ENCODE results near the gene TIGD2.
"Not testable (repeated sequence)": the region's sequence is repeated elsewhere in the genome, so short reads cannot be mapped to it uniquely, and the experiment has no call there.

The TIGD2 gene

DNA sequence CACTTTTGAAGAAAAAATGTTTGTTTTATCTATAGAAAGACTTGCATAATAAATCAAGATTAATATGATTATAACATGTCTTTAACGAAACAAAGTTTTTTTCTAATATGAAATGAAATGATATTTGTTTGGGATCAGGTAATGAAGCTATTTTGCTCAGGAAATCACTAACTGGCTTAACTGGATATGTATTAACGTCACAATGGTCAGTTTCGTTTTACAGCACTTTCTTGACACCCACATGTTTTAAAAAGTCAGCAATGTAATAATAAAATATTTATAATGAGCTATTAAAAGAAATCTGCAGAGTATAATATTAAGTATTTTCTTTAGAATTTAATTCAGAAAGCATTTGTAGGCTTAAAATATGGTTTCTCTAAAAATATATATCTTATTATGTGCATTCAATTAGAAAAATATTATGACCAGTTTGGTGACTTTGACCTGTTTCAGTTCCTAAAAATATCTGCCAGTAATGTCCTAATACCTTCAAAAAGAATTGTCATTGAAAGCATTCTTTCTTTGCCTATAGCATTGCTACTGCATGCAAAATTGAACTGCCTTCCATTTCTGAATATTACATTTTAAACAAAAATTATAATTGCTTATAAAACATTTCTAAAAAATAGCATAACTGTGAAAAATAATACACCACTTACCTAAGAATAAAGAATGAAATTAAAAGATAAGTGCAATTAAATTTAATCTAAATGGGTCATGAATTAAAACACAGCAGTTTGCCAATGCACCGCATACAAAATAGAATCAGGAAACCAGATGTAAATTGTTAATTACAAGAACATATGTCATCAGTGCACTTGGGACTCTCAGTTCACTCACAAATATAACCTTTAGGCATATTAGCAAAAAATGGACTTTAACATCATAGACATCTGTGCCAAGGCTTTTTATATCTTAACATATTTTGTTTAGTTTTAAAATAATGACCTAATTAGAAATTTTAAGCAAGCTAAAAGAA, 31.6 kb downstream of the TIGD2 start:
- ATAC-seq: no peak
- TF ChIP-seq, protein P1, sequence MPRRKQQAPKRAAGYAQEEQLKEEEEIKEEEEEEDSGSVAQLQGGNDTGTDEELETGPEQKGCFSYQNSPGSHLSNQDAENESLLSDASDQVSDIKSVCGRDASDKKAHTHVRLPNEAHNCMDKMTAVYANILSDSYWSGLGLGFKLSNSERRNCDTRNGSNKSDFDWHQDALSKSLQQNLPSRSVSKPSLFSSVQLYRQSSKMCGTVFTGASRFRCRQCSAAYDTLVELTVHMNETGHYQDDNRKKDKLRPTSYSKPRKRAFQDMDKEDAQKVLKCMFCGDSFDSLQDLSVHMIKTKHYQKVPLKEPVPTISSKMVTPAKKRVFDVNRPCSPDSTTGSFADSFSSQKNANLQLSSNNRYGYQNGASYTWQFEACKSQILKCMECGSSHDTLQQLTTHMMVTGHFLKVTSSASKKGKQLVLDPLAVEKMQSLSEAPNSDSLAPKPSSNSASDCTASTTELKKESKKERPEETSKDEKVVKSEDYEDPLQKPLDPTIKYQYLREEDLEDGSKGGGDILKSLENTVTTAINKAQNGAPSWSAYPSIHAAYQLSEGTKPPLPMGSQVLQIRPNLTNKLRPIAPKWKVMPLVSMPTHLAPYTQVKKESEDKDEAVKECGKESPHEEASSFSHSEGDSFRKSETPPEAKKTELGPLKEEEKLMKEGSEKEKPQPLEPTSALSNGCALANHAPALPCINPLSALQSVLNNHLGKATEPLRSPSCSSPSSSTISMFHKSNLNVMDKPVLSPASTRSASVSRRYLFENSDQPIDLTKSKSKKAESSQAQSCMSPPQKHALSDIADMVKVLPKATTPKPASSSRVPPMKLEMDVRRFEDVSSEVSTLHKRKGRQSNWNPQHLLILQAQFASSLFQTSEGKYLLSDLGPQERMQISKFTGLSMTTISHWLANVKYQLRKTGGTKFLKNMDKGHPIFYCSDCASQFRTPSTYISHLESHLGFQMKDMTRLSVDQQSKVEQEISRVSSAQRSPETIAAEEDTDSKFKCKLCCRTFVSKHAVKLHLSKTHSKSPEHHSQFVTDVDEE (CRISPR knock-in tag; IDR thresholded peaks at IDR 0.05): no peak
- peak; percentile 51; the same call in 1 of the 2 replicates for TF ChIP-seq TCF4 (CRISPR knock-in tag; IDR thresholded peaks at IDR 0.05; ENCODE audit: borderline replicate concordance)

DNA sequence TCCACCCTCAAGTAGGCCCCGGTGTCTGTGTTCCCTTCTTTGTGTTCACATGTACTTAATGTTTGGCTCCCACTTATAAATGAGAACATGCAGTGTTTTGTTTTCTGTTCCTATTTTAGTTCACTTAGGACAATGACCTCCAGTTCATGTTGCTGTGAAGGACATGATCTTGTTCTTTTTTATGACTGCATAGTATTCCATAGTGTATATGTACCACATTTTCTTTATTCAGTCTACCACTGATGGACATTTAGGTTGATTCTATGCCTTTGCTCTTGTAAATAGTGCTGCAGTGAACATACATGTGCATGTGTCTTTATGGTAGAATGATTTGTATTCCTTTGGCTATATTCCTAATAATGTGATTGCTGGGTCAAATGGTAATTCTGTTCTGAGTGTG, 33.3 kb downstream of the TIGD2 start:
- 0 out of 2 replicates have a peak, but pooled peaks have one; percentile 14 for TF ChIP-seq ZNF8 (CRISPR knock-in tag; IDR thresholded peaks at IDR 0.05)
- ATAC-seq: not testable (repeated sequence)

- no peak for ATAC-seq
- TF ChIP-seq PPARA (CRISPR knock-in tag; IDR thresholded peaks at IDR 0.05; ENCODE audit: borderline replicate concordance) (no peak), ZNF70 (CRISPR knock-in tag; IDR thresholded peaks at IDR 0.05) (no peak), CSRNP3 (CRISPR knock-in tag; IDR thresholded peaks at IDR 0.05) (no peak), OSR1 (CRISPR knock-in tag; IDR thresholded peaks at IDR 0.05) (no peak), CSDC2 (CRISPR knock-in tag; IDR thresholded peaks at IDR 0.05) (no peak), BACH2 (CRISPR knock-in tag; IDR thresholded peaks at IDR 0.05; ENCODE audit: borderline replicate concordance) (no peak), RARB (CRISPR knock-in tag; IDR thresholded peaks at IDR 0.05) (no peak), TCF4 (CRISPR knock-in tag; IDR thresholded peaks at IDR 0.05; ENCODE audit: borderline replicate concordance) (no peak), TOX (CRISPR knock-in tag; IDR thresholded peaks at IDR 0.05; ENCODE audit: borderline replicate concordance) (no peak), ZFP3 (CRISPR knock-in tag; IDR thresholded peaks at IDR 0.05) (no peak)
- TF ChIP-seq, protein P2, sequence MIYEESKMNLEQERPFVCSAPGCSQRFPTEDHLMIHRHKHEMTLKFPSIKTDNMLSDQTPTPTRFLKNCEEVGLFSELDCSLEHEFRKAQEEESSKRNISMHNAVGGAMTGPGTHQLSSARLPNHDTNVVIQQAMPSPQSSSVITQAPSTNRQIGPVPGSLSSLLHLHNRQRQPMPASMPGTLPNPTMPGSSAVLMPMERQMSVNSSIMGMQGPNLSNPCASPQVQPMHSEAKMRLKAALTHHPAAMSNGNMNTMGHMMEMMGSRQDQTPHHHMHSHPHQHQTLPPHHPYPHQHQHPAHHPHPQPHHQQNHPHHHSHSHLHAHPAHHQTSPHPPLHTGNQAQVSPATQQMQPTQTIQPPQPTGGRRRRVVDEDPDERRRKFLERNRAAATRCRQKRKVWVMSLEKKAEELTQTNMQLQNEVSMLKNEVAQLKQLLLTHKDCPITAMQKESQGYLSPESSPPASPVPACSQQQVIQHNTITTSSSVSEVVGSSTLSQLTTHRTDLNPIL (CRISPR knock-in tag; IDR thresholded peaks at IDR 0.05; ENCODE audit: low read depth): no peak
Observed at GRCh38 chr4:89146196-89146595, 34.9 kb downstream of the TIGD2 start.

DNA sequence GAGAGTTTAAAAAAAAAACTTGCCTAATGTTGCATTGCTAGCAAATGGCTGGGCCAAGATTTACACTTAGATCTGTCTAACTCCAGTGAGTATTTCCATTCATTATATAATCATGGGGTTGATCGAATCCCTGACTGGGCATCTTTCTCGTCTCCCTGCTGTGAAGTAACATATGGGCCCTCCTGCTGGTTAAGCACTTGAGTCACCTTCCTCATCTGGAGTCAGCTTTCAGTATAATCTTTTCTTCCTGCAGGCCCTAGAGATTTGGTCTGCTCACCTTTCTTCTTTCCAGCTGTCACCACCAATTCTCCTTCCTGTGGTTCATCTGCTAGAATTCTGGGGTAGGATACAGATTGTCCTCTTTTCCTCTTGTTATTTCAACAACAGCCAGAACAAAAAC, 41.6 kb downstream of the TIGD2 start:
- TF ChIP-seq ZNF70 (CRISPR knock-in tag; IDR thresholded peaks at IDR 0.05) (no peak), RARB (CRISPR knock-in tag; IDR thresholded peaks at IDR 0.05) (no peak), ZC3H10 (CRISPR knock-in tag; IDR thresholded peaks at IDR 0.05) (no peak), PATZ1 (CRISPR knock-in tag; IDR thresholded peaks at IDR 0.05; ENCODE audit: borderline replicate concordance) (no peak), ESRRG (CRISPR knock-in tag; IDR thresholded peaks at IDR 0.05) (no peak), BACH2 (CRISPR knock-in tag; IDR thresholded peaks at IDR 0.05; ENCODE audit: borderline replicate concordance) (no peak), ZNF565 (CRISPR knock-in tag; conservative IDR thresholded peaks at IDR 0.05; ENCODE audit: low read depth) (no peak), ZFP30 (CRISPR knock-in tag; IDR thresholded peaks at IDR 0.05) (no peak), SNAI2 (CRISPR knock-in tag; IDR thresholded peaks at IDR 0.05) (no peak), ISL1 (CRISPR knock-in tag; IDR thresholded peaks at IDR 0.05) (no peak), PPARA (CRISPR knock-in tag; IDR thresholded peaks at IDR 0.05; ENCODE audit: borderline replicate concordance) (no peak), ZNF8 (CRISPR knock-in tag; IDR thresholded peaks at IDR 0.05) (no peak)
- TF ChIP-seq, protein P2 (CRISPR knock-in tag; IDR thresholded peaks at IDR 0.05; ENCODE audit: low read depth): no peak
- ATAC-seq: no peak

Data from SK-N-SH treated with all-trans-retinoic acid at 6 μM for 48 hours (cell line).